ENCODE measurements around the gene JPH2. TPM values are rescaled to one million over a fixed set of nuclear protein-coding genes. Genes with fewer than 3 reads are reported as not detected.

Gene JPH2
- total and polyA plus RNA-seq, 10 of the 15 experiments (the other 5 are each of a cell fraction or from before 2014, with no cell fraction given) = 0.16 TPM; not detected in 9

- in situ Hi-C loops (cut with MboI) = loop anchor here (10.0 kb wide), 1 partner anchor 393 kb away; no protein-coding TSS in a partner anchor
- peak; percentile 4; the same call in 2 of the 3 replicates for ATAC-seq
- POLR2A ChIA-PET = no interaction called here
- TF ChIP-seq TCF12 (IDR thresholded peaks at IDR 0.05; ENCODE audit: low read depth, low read length) (no peak), ELK1 (IDR thresholded peaks at IDR 0.05; ENCODE audit: low read depth, low read length) (no peak), IKZF2 (IDR thresholded peaks at IDR 0.05) (no peak; a peak in 1 of 4 replicates), HCFC1 (IDR thresholded peaks at IDR 0.05; ENCODE audit: low read length) (no peak), SMAD5 (IDR thresholded peaks at IDR 0.05; ENCODE audit: low read depth) (0 out of 2 replicates have a peak, but pooled peaks have one; percentile 3), NKRF (conservative IDR thresholded peaks at IDR 0.05) (peak; percentile 42; the same call in 1 of the 2 replicates), SMAD1 (IDR thresholded peaks at IDR 0.05; ENCODE audit: low read depth, partially characterized antibody) (peak; percentile 46), SPI1 (IDR thresholded peaks at IDR 0.05; ENCODE audit: borderline replicate concordance, insufficient read depth, low read depth, low read length) (no peak), BRCA1 (IDR thresholded peaks at IDR 0.05; ENCODE audit: low read depth, low read length) (no peak), RFX5 (IDR thresholded peaks at IDR 0.05; ENCODE audit: low read depth, low read length) (no peak)
- TF ChIP-seq, protein P1, sequence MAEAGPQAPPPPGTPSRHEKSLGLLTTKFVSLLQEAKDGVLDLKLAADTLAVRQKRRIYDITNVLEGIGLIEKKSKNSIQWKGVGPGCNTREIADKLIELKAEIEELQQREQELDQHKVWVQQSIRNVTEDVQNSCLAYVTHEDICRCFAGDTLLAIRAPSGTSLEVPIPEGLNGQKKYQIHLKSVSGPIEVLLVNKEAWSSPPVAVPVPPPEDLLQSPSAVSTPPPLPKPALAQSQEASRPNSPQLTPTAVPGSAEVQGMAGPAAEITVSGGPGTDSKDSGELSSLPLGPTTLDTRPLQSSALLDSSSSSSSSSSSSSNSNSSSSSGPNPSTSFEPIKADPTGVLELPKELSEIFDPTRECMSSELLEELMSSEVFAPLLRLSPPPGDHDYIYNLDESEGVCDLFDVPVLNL (IDR thresholded peaks at IDR 0.05; ENCODE audit: low read depth, low read length) = no peak
- TF ChIP-seq, protein P2, sequence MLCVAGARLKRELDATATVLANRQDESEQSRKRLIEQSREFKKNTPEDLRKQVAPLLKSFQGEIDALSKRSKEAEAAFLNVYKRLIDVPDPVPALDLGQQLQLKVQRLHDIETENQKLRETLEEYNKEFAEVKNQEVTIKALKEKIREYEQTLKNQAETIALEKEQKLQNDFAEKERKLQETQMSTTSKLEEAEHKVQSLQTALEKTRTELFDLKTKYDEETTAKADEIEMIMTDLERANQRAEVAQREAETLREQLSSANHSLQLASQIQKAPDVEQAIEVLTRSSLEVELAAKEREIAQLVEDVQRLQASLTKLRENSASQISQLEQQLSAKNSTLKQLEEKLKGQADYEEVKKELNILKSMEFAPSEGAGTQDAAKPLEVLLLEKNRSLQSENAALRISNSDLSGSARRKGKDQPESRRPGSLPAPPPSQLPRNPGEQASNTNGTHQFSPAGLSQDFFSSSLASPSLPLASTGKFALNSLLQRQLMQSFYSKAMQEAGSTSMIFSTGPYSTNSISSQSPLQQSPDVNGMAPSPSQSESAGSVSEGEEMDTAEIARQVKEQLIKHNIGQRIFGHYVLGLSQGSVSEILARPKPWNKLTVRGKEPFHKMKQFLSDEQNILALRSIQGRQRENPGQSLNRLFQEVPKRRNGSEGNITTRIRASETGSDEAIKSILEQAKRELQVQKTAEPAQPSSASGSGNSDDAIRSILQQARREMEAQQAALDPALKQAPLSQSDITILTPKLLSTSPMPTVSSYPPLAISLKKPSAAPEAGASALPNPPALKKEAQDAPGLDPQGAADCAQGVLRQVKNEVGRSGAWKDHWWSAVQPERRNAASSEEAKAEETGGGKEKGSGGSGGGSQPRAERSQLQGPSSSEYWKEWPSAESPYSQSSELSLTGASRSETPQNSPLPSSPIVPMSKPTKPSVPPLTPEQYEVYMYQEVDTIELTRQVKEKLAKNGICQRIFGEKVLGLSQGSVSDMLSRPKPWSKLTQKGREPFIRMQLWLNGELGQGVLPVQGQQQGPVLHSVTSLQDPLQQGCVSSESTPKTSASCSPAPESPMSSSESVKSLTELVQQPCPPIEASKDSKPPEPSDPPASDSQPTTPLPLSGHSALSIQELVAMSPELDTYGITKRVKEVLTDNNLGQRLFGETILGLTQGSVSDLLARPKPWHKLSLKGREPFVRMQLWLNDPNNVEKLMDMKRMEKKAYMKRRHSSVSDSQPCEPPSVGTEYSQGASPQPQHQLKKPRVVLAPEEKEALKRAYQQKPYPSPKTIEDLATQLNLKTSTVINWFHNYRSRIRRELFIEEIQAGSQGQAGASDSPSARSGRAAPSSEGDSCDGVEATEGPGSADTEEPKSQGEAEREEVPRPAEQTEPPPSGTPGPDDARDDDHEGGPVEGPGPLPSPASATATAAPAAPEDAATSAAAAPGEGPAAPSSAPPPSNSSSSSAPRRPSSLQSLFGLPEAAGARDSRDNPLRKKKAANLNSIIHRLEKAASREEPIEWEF (IDR thresholded peaks at IDR 0.05; ENCODE audit: insufficient replicate concordance, low read depth, low read length) = no peak
Measured at GRCh38 chr20:44211177-44212039, 24.4 kb upstream of the JPH2 start.

More at GRCh38 chr20:44211177-44212039, 24.4 kb upstream of the JPH2 start:
- ChIA-PET CTCF (interaction anchor here (0.6 to 10.1 kb wide), 4 partner anchors 22 to 246 kb away, joined by 3 to 257 read pairs (median 4); partner anchors contain the start of gene FITM2), RAD21 (ENCODE audit: unreplicated experiment) (interaction anchor here (0.6 kb wide), 1 partner anchor 91 kb away, joined by 3 read pairs; no protein-coding TSS in a partner anchor), SMC1A (ENCODE audit: uncharacterized antibody, unreplicated experiment) (interaction anchor here (1.6 to 8.1 kb wide), 2 partner anchors 100 to 383 kb away, joined by 4 to 118 read pairs; partner anchors contain the start of gene FITM2)
- 18% methylated on average over 24 of the region's 24 CpGs for WGBS (ENCODE audit: insufficient coverage, insufficient replicate concordance, low lambda C conversion rate, missing lambda C conversion rate)
- Histone ChIP-seq H3K27me3 (replicated peaks in 1 of 2; ENCODE audit: control insufficient read depth in 2 of 2, insufficient read depth in 2 of 2, low read length in 1 of 2) (no peaks in the 10 kb centered on the region), H3K4me3 (peak overlapping the region; percentile 87), H2AFZ (ENCODE audit: control insufficient read depth, low read depth, low read length) (peak overlapping the region; percentile 76), H3K27ac (ENCODE audit: control insufficient read depth, insufficient read depth) (peak overlapping the region; percentile 41), H4K20me1 (ENCODE audit: control insufficient read depth, insufficient read depth) (no peaks in the 10 kb centered on the region), H3K9me3 (replicated peaks; ENCODE audit: control insufficient read depth, insufficient read depth, low read length) (no peaks in the 10 kb centered on the region), H3K4me2 (ENCODE audit: control insufficient read depth, insufficient read depth) (peak overlapping the region; percentile 90), H3K9ac (ENCODE audit: control insufficient read depth, insufficient read depth, low read length) (peak overlapping the region; percentile 59), H3K4me1 (ENCODE audit: control insufficient read depth, insufficient read depth, low read length) (peaks cover 4% of the 10 kb centered on the region; the same call in 1 of the 2 replicates), H3K36me3 (ENCODE audit: control insufficient read depth in 2 of 2, insufficient read depth in 2 of 2, low read length in 1 of 2) (0 out of 4 replicates have a peak, but pooled peaks cover 0 to 4% of the 10 kb centered on the region in 2 experiments), H3K79me2 (ENCODE audit: control insufficient read depth, insufficient read depth, low read length) (peaks cover 42% of the 10 kb centered on the region)
- DNase-seq (ENCODE audit: low read depth, low spot score) = no peak
- BruUV-seq (replicated peaks) = TSS peak; percentile 94
- intact Hi-C loops (cut with micrococcal nuclease; ENCODE audit: unreplicated experiment) = no loop called here
- FAIRE-seq = no peak

Measured in GM12878 (cell line).